Transverse colon (tissue), 4 donors: Measurements from ENCODE around the gene OLFM1.

Experiments used
- EP300 ChIP-seq: sonication (generic); formaldehyde crosslinking; IDR thresholded peaks from one replicate; pipeline ENCODE4 v1.6.1; 2017; ENCODE audit warnings: antibody characterized with exemption, low read depth
- POLR2A ChIP-seq: fragments of 450-650 bp; IDR thresholded peaks from one replicate; pipeline ENCODE4 v1.6.1; 2016; ENCODE audit warnings: antibody characterized with exemption, mild to moderate bottlenecking, moderate library complexity
- POLR2AphosphoS5 ChIP-seq, 3 donors: sonication (generic); formaldehyde crosslinking; IDR thresholded peaks; one replicate each; pipeline ENCODE4 v1.6.1; 2016; ENCODE audit warnings: antibody characterized with exemption in 3 of 3
- TF ChIP-seq, protein P1 (sequence below), 5 experiments: fragments of 200-600 bp in 3 of 5; fragments of 450-650 bp in 2 of 5; sonication (generic) in 3 of 5; IDR thresholded peaks; 1 replicate in 2 of 5; 2 replicates in 3 of 5; pipeline ENCODE4 v1.5.1; 2016 to 2017; ENCODE audit warnings: antibody characterized with exemption in 5 of 5, inconsistent platforms in 3 of 5, mild to moderate bottlenecking in 2 of 5, moderate library complexity in 1 of 5

DNA sequence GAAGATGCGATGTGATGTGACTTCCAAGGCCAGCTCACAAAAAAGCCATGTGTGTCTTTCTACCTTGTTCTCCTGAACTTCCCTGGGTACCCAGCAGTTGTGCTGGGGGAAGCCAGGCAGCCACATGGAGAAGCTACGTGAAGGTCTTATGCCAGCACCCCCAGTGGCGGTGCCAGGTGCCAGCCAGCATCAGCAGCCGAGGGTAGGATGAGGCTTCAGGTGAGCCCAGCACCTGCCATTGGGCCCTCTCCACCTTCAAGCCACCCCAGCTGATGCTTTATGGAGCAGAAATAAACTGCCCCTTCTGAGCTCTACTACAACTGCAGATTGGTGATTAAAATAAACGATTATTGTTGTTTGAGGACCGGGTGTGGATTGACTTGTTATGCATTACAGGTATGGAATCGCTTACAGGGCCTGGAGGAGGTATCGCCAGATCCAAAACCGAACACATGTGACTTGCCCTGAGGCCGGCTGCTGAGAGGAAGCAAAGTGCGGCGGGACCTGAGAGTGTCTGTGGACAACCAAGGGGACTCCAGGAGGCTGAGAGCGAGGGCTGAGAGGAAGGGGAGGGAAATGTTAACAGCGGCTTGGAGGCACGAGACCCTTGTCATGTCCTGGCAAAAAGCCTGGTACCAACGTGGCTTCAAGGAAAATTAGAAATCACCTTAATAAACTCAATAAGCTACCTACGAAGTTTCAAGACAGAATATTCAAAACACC lies 36.0 kb upstream of the OLFM1 start:
- TF ChIP-seq, protein P1, sequence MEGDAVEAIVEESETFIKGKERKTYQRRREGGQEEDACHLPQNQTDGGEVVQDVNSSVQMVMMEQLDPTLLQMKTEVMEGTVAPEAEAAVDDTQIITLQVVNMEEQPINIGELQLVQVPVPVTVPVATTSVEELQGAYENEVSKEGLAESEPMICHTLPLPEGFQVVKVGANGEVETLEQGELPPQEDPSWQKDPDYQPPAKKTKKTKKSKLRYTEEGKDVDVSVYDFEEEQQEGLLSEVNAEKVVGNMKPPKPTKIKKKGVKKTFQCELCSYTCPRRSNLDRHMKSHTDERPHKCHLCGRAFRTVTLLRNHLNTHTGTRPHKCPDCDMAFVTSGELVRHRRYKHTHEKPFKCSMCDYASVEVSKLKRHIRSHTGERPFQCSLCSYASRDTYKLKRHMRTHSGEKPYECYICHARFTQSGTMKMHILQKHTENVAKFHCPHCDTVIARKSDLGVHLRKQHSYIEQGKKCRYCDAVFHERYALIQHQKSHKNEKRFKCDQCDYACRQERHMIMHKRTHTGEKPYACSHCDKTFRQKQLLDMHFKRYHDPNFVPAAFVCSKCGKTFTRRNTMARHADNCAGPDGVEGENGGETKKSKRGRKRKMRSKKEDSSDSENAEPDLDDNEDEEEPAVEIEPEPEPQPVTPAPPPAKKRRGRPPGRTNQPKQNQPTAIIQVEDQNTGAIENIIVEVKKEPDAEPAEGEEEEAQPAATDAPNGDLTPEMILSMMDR (IDR thresholded peaks at IDR 0.05), result no peak
- TF ChIP-seq POLR2AphosphoS5 (IDR thresholded peaks at IDR 0.05) (no peak), EP300 (no peak), POLR2A (no peak)
